Fibroblast of skin of left biceps (primary cell): ENCODE measurements around the gene ADCY9.
"Not testable (repeated sequence)": the region's sequence is repeated elsewhere in the genome, so short reads cannot be mapped to it uniquely, and the experiment has no call there.

ENCODE experiments used
- DNase-seq, 2 experiments: peaks; one replicate each; pipeline ENCODE4 v3.0.0-alpha.2; 2013; ENCODE audit warnings: low read depth in 2 of 2

ADCY9 gene

GRCh38 chr16:4093495-4094126 lies 22.6 kb downstream of the ADCY9 start:
- no peak for DNase-seq

- DNase-seq, result no peak
Observed at GRCh38 chr16:4092547-4093265, 23.5 kb downstream of the ADCY9 start.

DNA sequence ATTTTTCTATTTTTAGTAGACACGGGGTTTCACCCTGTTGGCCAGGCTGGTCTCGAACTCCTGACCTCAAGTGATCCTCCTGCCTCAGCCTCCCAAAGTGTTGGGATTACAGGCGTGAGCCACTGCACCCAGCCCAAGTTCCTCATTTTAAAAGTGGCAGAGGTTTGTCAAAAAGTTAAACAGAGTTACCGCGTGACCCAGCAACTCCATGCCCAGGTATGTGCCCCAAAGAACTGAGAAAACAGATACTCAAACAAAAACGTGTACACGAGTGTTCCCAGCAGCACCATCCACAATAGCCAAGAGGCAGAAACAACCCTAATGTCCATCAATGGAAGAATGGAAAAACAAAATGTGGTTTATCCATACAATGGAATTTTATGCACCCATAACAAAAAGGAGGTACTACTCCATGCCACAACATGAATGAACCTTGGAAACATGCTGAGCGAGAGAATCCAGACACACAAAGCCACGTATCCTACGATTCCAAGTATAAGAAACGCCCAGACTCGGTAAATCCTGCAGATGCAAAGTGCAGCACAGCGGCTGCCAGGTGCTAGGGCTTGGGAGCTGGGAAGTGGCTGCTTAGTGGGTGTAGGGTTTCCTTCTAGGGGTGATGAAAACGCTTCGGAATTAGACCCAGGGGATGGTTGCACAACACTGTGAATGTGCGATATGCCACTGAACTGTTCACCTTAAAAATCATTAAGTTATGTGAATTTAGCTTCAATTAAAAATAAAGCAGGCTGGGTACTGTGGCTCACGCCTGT lies 24.8 kb downstream of the ADCY9 start:
- DNase-seq, result no peak

- no peak for DNase-seq
Observed at GRCh38 chr16:4090351-4090851, 25.8 kb downstream of the ADCY9 start.

- DNase-seq, result no peak
Observed at GRCh38 chr16:4089811-4090301, 26.4 kb downstream of the ADCY9 start.

DNA sequence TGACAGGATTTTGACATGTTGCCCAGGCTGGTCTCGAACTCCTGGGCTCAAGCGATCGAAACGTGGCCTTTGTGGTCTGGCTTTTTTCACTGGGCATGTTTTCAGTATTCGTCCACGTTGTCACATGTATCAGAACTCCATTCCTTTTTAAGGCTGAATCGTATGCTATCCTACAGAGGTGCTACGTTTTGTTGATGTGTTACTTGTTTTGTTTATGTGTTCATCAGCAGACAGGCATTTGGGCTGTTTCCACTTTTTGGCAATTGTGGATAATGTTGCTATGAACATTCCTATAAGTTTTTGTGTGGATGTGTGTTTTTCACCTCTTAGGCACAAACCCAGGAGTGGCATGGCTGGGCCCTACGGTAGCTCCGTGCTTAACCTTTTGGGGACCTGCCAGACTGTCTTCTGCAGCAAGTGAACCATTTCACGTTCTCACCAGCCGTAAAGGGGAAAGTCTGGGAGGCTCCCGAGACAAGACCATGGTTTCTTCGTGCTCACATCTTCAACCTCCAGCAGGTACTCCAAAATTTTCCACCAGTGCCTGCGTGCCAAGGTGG lies 26.9 kb downstream of the ADCY9 start:
- no peak for DNase-seq

DNA sequence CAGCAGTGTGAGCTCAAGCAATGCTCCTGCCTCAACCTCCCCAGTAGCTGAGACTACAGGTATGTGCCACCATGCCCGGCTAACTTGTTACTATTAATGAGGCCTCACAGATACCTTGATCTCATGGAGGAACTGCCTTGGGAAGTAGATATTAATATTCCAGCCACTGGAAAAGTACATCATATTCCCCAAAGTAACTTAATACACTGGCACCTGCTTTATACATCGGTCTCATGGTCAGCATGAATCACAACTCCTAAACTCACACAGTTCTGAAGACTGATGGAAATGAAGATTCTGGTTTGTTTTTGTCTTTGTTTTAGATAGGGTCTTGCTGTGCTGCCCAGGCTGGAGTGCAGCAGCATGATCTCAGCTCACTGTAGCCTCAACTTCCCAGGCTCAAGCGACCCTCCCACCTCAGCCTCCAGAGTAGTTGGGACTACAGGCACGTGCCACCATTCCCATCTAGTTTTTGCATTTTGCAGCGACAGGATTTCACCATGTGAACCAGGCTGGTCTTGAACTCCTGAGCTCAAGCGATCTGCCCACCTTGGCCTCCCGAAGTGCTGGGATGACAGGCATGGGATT lies 28.2 kb downstream of the ADCY9 start:
- DNase-seq, result no peak

- DNase-seq, result no peak
Observed at GRCh38 chr16:4087099-4087885, 28.9 kb downstream of the ADCY9 start.

- no peak for DNase-seq
Observed at GRCh38 chr16:4086153-4086552, 30.1 kb downstream of the ADCY9 start.

DNA sequence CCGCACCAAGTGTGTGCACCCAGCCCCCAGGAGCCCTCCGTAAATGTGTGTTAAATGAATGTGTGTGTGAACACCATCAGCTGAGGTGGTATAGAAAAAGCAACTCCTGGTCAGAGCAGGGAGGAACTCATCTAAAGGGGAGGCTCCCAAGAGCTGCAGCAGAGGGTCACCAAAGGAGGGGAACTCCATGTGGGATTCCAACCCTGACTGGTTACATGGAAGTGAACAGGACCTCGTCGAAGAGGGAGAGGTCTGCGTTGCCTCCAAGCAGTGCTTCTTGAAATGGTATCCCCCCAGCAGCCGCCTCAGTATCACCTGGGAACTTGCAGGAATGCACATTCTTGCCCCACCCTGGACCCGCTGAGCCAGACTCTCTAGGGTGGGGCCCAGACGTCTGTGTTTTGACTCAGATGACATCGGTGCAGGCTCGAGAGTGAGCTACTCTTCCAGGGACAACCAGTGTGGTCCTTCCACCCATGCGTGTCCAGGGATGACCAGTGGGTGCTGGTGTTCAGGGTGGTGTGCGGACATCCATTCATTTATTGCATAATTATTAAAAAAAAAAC lies 30.8 kb downstream of the ADCY9 start:
- DNase-seq, result no peak

- no peak for DNase-seq
Observed at GRCh38 chr16:4083347-4083870, 32.8 kb downstream of the ADCY9 start.

DNA sequence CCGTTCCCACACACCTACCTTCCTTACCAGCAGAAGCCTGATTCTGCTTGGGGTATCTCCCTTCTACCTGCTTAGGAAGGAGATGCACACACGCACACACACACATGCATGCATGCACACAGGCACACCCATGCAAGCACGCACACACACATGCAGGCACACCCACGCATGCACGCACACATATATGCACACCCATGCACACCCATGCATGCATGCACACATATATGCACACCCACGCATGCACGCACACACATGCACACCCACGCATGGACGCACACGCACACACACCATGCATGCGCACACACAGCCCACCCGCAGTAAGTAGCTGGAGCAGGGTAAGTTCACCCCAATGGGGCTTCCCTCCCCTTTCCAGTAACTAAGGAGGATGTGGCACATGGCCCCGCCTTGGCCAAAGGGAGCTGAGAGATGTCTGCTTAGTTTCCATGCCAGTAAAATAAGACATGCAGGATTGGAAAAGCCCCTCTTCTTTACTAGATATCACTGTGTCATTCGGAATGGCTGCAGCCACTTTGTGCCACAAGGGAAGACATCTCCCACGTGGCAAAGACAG lies 33.7 kb downstream of the ADCY9 start:
- no peak for DNase-seq

- no peak for DNase-seq
Observed at GRCh38 chr16:4081521-4082021, 34.7 kb downstream of the ADCY9 start.

DNA sequence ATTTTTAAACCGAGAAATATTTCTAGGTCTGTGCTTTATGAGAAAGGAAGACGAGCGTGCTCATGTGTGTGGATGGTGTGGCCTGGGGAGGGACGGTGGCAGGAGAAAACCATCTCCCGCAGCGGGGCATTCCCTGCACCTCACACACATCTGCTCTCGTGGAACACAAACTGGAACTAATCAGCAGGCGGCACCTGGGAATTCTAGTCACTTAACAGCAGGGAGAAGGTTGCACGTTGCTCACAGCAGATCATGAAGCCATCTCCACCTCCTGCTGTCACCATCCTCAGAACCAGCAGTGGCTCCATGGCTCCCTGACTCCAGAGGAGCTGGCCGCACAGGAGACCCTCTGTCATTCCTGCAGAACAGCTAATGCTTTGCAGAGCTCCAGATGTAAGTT lies 35.2 kb downstream of the ADCY9 start:
- no peak for DNase-seq

DNA sequence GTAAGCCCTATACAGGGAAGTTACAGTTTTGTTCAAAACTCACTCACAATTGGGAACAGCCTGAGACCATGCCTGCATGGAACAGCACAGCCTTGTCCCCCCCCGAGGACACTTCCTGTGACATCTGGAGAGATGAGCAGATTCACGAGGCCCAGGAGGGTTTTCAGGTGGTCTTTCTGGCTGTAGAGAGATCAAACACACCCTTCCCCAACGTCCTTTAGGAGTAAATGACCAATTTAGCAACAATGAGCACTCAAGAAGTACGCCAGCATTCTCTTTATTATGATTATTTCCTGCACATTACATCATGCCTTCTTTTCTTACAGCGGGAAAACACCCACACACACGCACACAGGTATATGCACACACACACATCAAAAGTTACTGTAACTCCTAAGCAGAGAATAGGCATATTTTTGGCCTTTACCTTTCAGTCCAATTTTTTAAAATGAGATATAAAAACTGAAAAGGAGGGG lies 39.0 kb downstream of the ADCY9 start:
- DNase-seq, result no peak

DNA sequence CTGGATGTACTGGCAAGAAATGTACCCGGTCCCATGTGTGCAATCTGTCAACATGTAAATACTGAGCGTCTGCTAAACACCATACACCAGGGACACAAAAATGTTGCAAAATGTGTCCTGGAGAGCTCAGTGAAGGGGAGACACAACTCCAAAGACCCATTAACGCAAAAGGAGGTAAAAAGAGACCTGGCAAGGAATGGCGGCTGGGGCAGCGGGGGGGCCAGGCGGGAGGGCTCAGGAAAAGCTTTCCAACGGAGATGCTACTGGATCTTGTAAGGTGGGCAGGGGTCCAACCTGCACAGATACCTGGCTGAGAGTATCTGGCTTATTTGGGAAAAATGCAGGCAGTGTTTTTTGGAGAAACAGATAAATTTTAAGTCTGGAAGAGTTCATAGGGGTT lies 40.7 kb downstream of the ADCY9 start:
- DNase-seq, result no peak

DNA sequence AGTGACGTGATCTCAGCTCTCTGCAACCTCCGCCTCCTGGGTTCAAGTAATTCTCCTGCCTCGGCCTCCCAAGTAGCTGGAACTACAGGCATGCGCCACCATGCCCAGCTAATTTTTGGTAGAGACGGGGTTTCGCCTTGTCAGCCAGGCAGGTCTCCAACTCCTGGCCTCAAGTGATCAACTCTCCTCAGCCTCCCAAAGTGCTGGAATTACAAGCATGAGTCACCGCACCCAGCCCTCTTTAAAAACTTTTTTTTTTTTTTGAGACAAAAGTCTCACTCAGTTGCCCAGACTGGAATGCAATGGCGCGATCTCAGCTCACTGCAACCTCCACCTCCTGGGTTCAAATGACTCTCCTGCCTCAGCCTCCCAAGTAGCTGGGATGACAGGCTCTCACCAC lies 43.1 kb downstream of the ADCY9 start:
- not testable (repeated sequence) for DNase-seq

DNA sequence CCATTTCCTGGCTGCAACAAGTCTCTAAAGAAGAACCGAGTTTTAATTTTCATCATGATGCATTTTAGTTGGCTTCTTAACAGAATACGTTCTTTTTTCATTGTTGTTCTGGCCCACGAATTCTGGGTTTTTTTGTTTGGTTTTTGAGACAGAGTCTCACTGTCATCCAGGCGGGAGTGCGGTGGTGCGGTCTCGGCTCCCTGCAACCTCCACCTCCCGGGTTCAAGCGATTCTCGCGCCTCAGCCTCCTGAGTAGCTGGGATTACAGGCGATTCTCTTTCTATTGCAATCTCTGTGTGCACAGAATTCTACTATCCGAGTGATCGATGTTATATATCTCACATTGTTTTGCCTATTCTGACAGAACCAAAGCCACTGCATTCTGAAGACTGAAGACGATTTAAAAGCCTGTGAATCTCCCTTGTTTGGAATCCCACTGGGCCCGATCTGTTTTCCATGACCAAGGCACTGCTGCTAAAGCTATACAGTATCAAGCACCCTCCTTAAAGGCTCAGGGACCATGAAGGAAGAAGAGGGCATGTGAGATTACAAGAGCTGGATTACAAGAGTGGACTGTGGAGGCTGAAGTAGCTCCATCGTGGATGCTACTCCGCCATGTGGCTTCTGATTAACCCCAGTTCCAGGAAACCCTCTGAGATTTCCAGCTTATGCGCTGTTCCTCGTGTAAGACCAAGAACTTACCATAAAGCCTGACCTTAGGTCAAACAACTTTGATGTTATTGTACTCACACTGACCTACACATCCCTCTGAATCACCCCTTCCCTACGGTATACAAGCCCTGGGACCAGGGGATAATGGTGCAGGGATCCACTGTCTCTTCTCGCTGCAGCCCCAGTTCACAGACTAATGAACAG lies 44.3 kb downstream of the ADCY9 start:
- DNase-seq, result no peak

DNA sequence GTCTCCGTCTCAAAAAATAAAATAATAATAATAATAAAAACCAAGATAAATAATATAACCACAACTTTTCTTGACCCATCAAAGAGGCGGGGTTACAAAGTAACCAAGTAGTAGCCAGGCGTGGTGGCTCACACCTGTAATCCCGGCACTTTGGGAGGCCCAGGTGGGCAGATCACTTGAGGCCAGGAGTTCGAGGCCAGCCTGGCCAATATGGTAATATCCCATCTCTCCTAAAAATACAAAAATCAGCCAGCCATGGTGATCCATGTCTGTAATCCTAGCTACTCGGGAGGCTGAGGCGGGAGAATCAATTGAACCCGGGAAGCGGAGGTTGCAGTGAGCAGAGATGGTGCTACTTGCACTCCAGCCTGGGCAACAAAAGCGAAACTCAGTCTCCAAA lies 45.3 kb downstream of the ADCY9 start:
- DNase-seq, result no peak
